GM19193 (cell line): Measurements from ENCODE around the gene PPP6R2.

Source experiments
- POLR2A ChIP-seq: IDR thresholded peaks from 4 replicates; pipeline ENCODE4 v1.6.1; 2011; ENCODE audit not compliant: insufficient read depth, insufficient read length; ENCODE audit errors: extremely low read depth

PPP6R2 gene

DNA sequence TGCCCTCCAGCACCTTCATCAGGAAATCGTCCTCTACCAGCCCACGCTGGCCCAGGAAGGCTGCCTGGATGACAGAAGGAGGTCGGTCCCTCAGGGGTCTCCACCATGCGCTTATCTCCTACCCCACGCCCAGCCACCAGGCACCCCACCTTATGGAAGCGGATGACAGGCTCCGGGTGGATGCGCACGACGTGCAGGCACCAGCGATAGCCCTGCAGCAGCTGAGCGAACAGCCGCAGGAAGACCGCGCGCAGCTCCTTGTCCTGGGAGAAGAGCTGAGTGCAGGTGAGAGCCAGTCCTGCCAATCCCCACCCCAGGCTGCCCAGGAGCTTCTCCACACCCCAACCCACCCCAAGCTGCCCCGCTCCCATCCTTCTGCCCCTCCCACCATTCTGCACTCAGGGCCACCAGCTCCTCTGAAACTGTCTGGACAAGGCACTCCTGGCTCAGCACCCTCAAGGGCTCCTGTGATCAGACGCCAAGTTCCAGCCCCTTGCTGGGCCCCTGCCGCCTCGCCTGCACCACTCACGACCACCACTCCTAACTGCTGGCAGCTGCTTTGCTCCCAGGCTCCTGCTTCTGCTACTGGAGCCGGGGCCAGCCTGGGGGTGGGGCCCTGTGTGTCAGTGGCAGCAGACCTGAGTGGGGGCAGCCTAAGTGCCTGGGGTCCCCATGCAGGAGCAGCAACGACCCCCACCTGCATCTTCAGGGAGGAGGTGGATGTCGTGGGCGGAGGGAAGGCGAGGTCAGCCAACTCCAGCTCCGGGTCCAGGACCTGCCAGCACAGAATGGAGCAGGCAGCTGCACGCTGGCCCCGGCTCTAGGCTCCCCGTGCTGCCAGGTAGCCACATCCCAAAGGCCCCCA lies 122.2 kb downstream of the PPP6R2 start:
- no peak for TF ChIP-seq POLR2A

DNA sequence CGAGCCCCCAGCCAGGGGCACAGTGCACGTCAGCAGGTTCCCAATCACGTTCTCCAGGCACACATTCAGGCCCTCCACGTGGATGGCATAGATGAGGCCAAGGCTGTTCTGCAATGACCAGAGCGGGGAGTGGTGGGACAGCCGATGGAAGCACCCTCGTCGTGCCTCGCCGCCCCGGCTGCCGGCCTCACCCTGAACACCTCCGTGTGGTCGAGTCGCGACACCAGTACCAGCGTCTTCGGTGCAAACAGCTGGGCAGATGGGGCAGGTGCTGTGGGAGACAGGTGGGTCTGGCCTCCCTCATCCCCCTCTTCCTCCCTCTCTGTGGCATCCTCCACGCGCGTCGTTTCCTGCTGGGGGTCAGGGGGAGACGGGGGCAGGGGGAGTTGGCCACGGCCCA lies 124.2 kb downstream of the PPP6R2 start:
- no peak for TF ChIP-seq POLR2A

- no peak for TF ChIP-seq POLR2A
Observed at GRCh38 chr22:50467773-50468440, 124.8 kb downstream of the PPP6R2 start.

GRCh38 chr22:50468626-50469025 lies 125.5 kb downstream of the PPP6R2 start:
- no peak for TF ChIP-seq POLR2A

DNA sequence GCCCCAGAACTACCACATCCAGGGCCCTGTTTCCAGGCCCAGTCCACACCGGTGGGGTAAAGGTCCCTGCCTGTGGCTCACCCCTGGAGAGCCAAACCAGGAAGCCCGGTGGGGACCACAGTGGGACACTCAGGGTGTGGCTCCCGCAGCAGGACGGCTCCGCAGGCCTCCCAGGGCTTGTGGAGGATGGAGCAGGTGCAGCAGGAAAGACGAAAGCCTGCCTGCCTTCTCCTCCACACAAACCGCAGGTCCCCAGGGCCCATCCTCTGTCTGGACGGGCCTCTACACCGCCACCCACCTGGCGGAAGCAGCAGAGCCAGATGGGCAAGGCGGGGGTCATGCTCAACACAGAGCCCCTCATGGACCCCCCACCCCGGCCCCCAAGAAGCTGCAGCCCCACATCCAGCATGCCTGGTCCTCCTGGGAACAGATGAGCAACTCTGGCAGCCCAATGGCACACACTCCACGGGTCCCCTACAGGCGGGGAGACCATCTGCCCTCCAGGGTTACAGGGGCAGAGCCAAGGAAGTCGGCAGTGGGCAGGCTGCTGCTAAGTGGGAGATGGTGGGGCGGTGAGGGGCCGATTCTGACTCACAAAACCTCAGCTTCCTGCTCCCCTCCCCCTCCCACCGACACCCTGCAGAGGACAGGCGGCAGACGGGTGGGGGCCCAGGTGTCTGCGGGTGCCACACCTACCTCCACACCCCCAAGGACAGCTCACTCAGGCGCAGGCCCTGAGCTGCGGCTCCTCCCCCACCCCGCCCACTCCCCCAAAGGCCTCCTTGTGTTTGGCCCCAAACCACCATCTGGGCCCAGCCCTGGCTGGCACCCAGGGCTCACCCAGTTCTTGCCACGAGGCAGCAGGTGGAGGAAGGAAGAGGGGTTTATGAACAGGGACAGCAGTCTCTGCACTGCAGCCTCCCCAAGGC lies 126.5 kb downstream of the PPP6R2 start:
- TF ChIP-seq POLR2A: peak; percentile 61

DNA sequence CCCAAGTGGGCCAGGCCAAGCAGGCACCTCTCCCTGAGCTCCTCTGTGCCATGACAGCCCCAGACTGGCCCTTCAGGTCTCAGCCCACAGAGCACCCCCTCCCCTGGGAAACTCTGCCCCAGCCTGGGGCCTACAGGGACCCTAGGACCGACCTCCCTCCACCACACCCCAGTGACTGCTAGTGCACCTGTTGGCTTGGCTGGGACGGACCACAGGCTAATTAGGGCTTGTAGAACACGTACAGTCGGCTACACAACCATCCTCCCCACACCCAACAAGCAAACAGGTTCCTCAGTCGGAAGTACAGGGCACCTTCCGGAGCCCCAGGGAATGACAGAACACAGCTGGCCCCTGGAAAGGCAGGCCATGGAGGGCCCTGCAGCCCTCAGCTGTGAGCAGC lies 127.4 kb downstream of the PPP6R2 start:
- no peak for TF ChIP-seq POLR2A

DNA sequence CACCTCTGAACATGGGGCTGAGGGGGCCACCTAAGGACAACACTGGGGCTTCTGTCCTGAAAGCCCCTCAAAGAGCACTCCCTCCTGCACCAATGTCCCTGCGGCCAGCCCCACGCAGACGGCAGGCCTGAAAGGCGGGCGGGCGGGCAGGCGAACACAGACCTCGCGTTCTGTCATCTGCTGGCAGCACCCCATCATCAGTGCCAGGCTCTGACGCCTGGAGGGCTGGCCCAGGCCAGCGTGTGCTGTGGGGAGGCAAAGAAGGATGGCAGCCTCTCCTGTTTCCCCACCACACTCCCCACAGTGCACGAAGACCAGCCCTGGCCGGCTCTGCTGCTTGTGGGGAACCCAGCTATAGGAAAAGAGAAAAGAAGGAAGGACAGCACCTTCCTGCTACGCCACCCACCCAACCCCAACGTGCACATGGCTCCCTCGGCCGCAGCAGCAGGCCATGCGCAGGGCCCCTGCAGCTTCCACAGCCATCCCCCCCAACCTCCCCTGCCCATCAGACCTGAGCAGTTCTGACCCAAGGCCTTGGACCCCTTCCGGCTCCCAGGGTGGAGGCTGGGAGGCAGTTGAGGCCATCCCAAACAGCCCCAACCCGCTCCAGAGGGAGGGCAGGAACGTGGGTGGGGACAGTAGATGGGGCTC lies 128.2 kb downstream of the PPP6R2 start:
- no peak for TF ChIP-seq POLR2A

DNA sequence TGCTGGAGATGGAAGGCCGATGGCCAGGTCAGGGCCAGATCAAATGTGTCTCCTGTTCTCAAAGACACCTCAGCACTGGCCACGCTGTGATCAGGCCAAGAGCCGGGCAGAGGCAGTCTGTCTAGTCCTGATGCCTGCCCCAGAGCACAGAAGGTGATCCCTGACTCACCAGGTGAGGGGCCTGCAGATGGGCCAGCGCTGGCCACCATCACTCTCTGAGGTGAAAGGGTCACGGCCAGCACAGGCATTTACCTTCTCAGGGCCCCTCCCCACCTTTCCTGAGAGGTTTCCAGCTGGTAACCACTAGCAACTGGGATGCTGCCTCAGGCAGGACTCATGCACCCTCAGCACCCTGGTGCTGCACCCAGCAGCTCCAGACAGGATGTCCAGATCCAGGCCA lies 128.8 kb downstream of the PPP6R2 start:
- TF ChIP-seq POLR2A: no peak

- no peak for TF ChIP-seq POLR2A
Observed at GRCh38 chr22:50473088-50473487, 130.0 kb downstream of the PPP6R2 start.

DNA sequence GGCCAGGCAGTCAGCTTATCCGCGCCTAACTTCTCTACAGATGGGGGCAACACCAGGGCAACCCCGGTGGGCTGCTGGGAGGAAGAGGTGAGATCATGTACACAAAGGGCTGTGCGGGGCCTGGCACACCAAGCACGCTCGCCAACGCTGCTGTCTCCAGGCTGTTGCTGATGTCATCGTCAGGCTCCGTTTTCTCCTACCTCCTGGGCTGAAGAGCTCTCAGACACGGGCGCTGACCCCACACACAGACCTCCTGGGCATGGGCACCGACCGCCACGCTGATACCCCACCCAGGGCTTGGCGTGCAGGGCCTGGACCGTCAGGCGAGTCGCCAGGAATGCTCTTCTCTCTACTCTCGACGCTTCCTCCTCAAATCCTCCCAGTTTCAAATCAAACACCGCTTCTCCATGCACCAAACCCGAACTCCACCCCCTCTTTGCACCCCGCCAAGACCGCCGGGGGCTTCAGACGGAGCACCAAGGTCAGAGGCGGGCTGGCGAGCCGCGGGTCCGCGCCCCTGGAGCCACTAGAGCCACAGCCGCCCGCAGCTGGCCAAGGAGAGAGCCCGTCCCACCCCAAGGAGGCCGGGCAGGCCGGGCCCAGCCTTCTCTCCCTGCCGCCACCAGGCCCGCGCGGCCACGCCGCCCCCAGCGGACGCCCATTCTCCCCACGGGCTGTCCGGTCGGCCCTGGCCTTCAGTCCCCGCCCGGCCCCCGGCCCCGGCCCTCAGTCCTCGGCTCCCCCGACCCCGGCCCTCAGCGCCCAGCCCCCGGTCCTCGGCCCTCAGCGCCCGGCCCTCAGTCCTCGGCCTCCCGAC lies 130.9 kb downstream of the PPP6R2 start:
- TF ChIP-seq POLR2A: no peak

- TF ChIP-seq POLR2A: peak; percentile 61
Observed at GRCh38 chr22:50474710-50475651, 131.9 kb downstream of the PPP6R2 start, which contains the start of gene SBF1. Gene SBF1 (minus strand): TSS chr22:50475035. CDS start chr22:50474840, 195 bp downstream.

GRCh38 chr22:50475652-50476002 lies 132.5 kb downstream of the PPP6R2 start:
- no peak for TF ChIP-seq POLR2A

DNA sequence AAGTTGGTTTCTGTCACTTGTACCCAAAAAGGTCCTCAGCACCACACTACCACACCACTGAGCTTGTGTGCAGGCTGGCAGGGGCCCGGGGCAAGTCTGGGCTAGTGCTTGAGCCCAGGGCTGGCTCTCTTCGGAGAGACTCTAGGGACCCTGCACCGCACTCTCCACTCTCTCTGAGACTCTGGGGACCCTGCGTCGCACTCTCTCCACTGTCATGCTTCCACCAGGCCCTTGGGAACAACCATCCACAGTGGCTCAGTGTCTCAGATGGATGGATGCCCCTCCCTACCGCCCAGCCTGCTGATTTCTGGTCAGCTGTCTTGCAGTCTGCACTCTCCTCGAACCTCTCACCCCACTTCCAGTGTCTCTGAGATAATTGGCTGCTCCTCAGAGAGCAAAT lies 133.7 kb downstream of the PPP6R2 start:
- TF ChIP-seq POLR2A: no peak
